Bronchial smooth muscle cell (primary cell): ENCODE measurements around the gene MRPS26. TPM values are rescaled to one million over a fixed set of nuclear protein-coding genes. Genes with fewer than 3 reads are reported as not detected.

Source experiments
- total RNA-seq: library from RNA; depleted of rRNA; stranded (reverse); fragments of >200 nt; gene quantifications from 2 replicates; pipeline ENCODE4 v1.2.1, GENCODE V29; 2014

MRPS26 gene
- total RNA-seq: 39.1 and 46.0 TPM in 2 replicates

DNA sequence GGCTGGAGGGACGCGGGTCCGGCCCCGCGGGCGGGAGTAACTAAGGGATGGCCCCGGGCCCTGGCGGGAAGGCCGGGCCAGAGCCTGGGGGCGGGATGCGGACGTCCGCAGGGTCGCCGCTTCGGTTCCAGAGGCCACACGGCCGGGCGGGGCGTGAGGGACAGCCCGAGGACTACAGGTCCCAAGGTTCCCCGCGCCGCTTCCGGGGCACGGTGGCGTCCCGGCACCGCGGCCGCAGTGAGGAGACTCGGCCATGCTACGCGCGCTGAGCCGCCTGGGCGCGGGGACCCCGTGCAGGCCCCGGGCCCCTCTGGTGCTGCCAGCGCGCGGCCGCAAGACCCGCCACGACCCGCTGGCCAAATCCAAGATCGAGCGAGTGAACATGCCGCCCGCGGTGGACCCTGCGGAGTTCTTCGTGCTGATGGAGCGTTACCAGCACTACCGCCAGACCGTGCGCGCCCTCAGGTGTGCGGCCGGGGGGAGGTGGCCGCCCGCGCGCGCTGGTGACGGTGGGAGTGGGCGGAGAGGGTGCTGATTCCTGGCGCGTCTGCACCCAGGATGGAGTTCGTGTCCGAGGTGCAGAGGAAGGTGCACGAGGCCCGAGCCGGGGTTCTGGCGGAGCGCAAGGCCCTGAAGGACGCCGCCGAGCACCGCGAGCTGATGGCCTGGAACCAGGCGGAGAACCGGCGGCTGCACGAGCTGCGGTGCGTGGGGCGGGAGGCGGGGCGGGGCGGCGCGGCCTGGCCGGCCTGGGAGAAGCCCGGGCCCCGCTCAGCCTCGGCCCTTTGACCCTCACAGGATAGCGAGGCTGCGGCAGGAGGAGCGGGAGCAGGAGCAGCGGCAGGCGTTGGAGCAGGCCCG is at the start of gene MRPS26:
Gene MRPS26, plus strand, starts transcription at position 237 of the 861 bp plus-strand sequence. Its CDS starts 17 bp downstream, at position 254.

DNA sequence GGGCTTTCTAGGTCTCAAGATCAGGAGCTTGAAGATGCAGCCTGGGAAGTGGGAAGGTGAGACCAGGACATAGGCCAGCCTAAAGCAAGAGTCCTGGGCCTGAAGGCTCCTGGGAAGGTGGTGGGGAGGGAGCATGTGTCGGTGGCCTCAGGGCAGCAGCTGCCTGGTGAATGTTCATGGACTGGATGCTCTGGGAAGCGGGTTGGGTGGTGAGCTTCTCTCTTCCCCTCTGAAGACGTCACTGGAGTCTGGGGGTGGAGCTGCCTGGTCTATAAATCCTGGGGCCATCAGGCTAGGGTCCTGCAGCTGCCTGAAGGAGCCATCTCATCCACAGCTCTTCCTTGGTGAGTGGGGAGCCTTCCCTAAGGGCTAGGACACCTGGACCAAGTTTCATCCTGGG is 2.5 kb upstream of the MRPS26 start, which contains the start of gene GNRH2:
Gene GNRH2, plus strand, starts transcription at position 301 of the 400 bp plus-strand sequence. CDS start 793 bp downstream, outside the sequence.

DNA sequence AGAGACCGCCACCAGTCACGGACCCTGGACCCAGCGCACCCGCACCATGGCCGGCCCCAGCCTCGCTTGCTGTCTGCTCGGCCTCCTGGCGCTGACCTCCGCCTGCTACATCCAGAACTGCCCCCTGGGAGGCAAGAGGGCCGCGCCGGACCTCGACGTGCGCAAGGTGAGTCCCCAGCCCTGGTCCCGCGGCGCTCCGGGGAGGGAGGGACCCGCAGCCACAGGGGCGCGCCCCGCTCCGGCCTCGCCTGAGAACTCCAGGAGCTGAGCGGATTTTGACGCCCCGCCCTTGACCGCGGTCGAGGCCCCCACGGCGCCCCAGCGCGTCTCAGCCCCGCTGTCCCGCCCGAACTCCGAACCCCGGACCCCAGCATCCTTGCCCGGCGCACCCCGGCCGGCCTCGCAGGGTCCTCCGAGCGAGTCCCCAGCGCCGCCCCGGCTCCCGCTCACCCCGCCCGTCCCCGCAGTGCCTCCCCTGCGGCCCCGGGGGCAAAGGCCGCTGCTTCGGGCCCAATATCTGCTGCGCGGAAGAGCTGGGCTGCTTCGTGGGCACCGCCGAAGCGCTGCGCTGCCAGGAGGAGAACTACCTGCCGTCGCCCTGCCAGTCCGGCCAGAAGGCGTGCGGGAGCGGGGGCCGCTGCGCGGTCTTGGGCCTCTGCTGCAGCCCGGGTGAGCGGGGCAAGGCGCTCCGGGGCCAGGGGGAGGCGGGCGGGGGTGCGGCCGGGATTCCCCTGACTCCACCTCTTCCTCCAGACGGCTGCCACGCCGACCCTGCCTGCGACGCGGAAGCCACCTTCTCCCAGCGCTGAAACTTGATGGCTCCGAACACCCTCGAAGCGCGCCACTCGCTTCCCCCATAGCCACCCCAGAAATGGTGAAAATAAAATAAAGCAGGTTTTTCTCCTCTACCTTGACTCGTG is 26.0 kb downstream of the MRPS26 start, which contains the start of gene OXT:
Gene OXT, plus strand, starts transcription at position 11 of the 920 bp plus-strand sequence. Its CDS starts 36 bp downstream, at position 47.

DNA sequence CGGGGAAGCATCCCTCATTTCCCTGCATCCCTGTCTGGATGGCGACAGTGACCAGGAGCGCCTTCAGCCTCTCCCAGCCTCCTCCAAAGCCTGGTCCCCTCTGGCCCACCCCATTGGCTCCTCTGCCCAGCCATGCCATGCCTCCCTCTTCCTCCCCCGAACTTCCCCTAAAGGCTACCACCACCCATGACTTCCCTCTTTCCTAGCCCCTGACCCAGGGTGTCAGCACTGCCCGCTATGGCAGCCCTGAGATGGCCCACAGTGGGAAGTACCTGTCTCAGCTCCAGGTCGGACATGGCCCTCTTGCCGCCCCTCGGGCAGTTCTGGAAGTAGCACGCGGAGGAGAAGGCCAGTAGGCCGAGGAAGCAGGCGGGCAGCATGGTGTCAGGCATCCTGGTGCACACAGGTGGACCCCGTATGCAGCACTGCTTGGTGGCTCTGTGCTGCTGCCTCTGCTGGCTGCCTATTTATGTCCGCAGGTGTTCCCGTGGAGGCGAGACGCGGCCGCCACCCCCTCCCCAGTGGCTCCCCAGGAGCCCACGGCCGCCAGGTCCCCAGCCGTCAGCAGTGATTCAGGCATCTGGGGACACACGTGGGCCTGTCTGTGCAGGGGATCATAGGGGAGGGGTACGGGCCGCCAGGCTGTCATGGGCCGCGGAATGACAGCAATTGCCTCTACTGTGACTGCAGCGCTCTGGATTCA is 38.6 kb downstream of the MRPS26 start, which contains the start of gene AVP:
Gene AVP, minus strand, starts transcription at position 442 of the 703 bp plus-strand sequence. Its CDS starts 50 bp downstream, at position 392.

Other genes with a start within 250 kb of the MRPS26 start
- gene CPXM1, start 245.4 kb upstream of the MRPS26 start, total RNA-seq: 0.47 and 1.0 TPM in 2 replicates
- 0.32 TPM in 1 of 2 replicates, not detected in the other for gene C20orf141, start 231.1 kb upstream of the MRPS26 start, total RNA-seq
- under 0.01 TPM in 1 of 2 replicates, not detected in the other for gene TMEM239, start 229.7 kb upstream of the MRPS26 start, total RNA-seq
- 16.7 and 17.3 TPM in 2 replicates for gene PCED1A, start 205.4 kb upstream of the MRPS26 start, total RNA-seq
- 68.1 and 78.9 TPM in 2 replicates for gene VPS16, start 205.3 kb upstream of the MRPS26 start, total RNA-seq
- 22.5 and 24.9 TPM in 2 replicates for gene PTPRA, start 172.6 kb upstream of the MRPS26 start, total RNA-seq
- 0.26 and 0.32 TPM in 2 replicates for gene GNRH2, start 2.4 kb upstream of the MRPS26 start, total RNA-seq
- not detected in 2 replicates for gene OXT, start 25.6 kb downstream of the MRPS26 start, total RNA-seq
- gene AVP, start 38.7 kb downstream of the MRPS26 start, total RNA-seq: not detected in 2 replicates
- 5.8 and 7.7 TPM in 2 replicates for gene FASTKD5, start 113.8 kb downstream of the MRPS26 start, total RNA-seq
- gene UBOX5, start 113.8 kb downstream of the MRPS26 start, total RNA-seq: 1.8 and 2.0 TPM in 2 replicates
- gene LZTS3, start 127.5 kb downstream of the MRPS26 start, total RNA-seq: 2.8 and 3.4 TPM in 2 replicates
- 27.0 and 32.0 TPM in 2 replicates for gene DDRGK1, start 158.6 kb downstream of the MRPS26 start, total RNA-seq
- gene ITPA, start 163.4 kb downstream of the MRPS26 start, total RNA-seq: 11.2 and 32.5 TPM in 2 replicates
- gene SLC4A11, start 193.1 kb downstream of the MRPS26 start, total RNA-seq: 0.94 and 1.7 TPM in 2 replicates